ENCODE measurements around the gene NFS1. TPM values are rescaled to one million over a fixed set of nuclear protein-coding genes. Genes with fewer than 3 reads are reported as not detected.
"Not testable (repeated sequence)": the region's sequence is repeated elsewhere in the genome, so short reads cannot be mapped to it uniquely, and the experiment has no call there.

NFS1 gene
- total RNA-seq, 5 donors from 2014 or later (not counting 1 experiment from before 2014, with no cell fraction given): 17.7 to 33.5 (median 31.2) TPM

GRCh38 chr20:35713120-35713519, 14.0 kb upstream of the NFS1 start:
- peak overlapping the region; percentile 7 to 27 for H3K27ac Mint-ChIP-seq
- H3K9me3 Mint-ChIP-seq; DNase-seq; CTCF ChIA-PET; H3K27me3 ChIP-seq (replicated peaks in 1 of 2; ENCODE audit: control insufficient read depth in 2 of 2, extremely low read depth in 1 of 2, insufficient read depth in 2 of 2, low read length in 1 of 2); ATAC-seq (replicated peaks in 1 of 4); H3K27ac ChIP-seq (ENCODE audit: low read length); H3K27me3 Mint-ChIP-seq; H3K4me3 ChIP-seq (ENCODE audit: control insufficient read depth in 1 of 2, extremely low read depth in 1 of 2, low read length in 1 of 2); H3K9me3 ChIP-seq: not testable (repeated sequence)
- WGBS (ENCODE audit: insufficient coverage): 91% methylated on average over 3 of the region's 9 CpGs
- Histone ChIP-seq H3K36me3 (ENCODE audit: control insufficient read depth in 2 of 2, extremely low read depth in 1 of 2, insufficient read depth in 1 of 2, low read length in 1 of 2) (peaks cover 19 to 91% of the 10 kb centered on the region in 2 donors), H3K4me1 (ENCODE audit: control insufficient read depth in 1 of 2, extremely low read depth in 1 of 2, insufficient read depth in 2 of 2, low read length in 2 of 2) (peaks cover 2 to 31% of the 10 kb centered on the region in 2 experiments)
- peaks cover 57 to 69% (median 68%) of the 10 kb centered on the region in 3 donors for H3K4me1 Mint-ChIP-seq
- POLR2A ChIA-PET: interaction anchor here (0.5 to 1.2 kb wide), 6 partner anchors 16 to 65 kb away, joined by 3 to 9 read pairs (median 4); no protein-coding TSS in a partner anchor
- H3K4me3 Mint-ChIP-seq: peak overlapping the region in 2 of 3 donors; percentile 19 to 31
- H3K36me3 Mint-ChIP-seq: peaks cover 54% of the 10 kb centered on the region

DNA sequence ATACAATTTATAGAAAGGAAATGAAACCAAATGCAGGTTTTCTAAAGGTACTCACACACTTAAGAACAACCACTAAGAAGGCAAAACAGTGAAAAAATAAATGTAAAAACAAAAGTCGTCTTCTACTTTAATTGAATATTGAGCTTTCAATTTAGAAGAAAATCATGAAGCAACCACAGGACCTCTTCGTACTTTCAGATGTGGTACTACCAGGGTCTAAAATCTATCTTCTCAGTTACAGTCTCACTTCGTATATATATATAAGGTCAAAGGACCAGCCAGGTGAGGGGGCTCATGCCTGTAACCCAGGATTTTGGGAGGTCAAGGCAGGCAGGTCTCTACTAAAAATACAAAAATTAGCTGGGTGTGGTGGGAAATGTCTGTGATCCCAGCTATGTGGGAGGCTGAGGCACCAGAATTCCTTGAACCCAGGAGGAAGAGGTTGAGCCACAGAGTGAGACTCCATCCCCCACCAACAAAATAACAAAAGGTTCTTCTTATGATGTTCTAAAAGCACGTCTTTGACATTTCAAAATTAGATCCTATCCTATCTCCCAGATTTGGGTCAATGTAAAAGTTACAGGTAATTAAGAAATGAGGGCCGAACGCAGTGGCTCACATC, 12.5 kb upstream of the NFS1 start:
- CTCF ChIA-PET: interaction anchor here in 1 of 2 donors (0.6 to 1.3 kb wide), 4 partner anchors 8 to 264 kb away, joined by 3 to 4 read pairs (median 3); no protein-coding TSS in a partner anchor
- peak overlapping the region; percentile 39 to 47 (median 43) for H3K4me3 Mint-ChIP-seq
- H3K4me1 Mint-ChIP-seq: peaks cover 49 to 64% (median 61%) of the 10 kb centered on the region in 3 donors
- H3K27ac ChIP-seq (ENCODE audit: low read length): peak overlapping the region; percentile 35
- no peak for DNase-seq
- no peak overlapping the region for H3K4me3 ChIP-seq (ENCODE audit: control insufficient read depth in 1 of 2, extremely low read depth in 1 of 2, low read length in 1 of 2)
- peaks cover 53% of the 10 kb centered on the region for H3K36me3 Mint-ChIP-seq
- no CpG with 5 or more reads among the region's 6 CpGs for WGBS (ENCODE audit: insufficient coverage)
- H3K9me3 Mint-ChIP-seq: no peaks in the 10 kb centered on the region
- H3K27me3 Mint-ChIP-seq: no peaks in the 10 kb centered on the region
- H3K36me3 ChIP-seq (ENCODE audit: control insufficient read depth in 2 of 2, extremely low read depth in 1 of 2, insufficient read depth in 1 of 2, low read length in 1 of 2): peaks cover 14 to 90% of the 10 kb centered on the region in 2 donors
- POLR2A ChIA-PET: interaction anchor here (0.6 to 3.1 kb wide), 9 partner anchors 11 to 107 kb away, joined by 3 to 29 read pairs (median 5); partner anchors contain the start of gene RBM39 (in 1 of the 2)
- ATAC-seq (replicated peaks in 1 of 4): no peak
- no peaks in the 10 kb centered on the region for H3K27me3 ChIP-seq (replicated peaks in 1 of 2; ENCODE audit: control insufficient read depth in 2 of 2, extremely low read depth in 1 of 2, insufficient read depth in 2 of 2, low read length in 1 of 2)
- H3K27ac Mint-ChIP-seq: peak overlapping the region; percentile 78 to 79
- no peaks in the 10 kb centered on the region for H3K9me3 ChIP-seq
- peaks cover 2 to 26% of the 10 kb centered on the region in 2 experiments for H3K4me1 ChIP-seq (ENCODE audit: control insufficient read depth in 1 of 2, extremely low read depth in 1 of 2, insufficient read depth in 2 of 2, low read length in 2 of 2)

- H3K27me3 Mint-ChIP-seq: no peaks in the 10 kb centered on the region
- peak overlapping the region in 2 of 3 donors; percentile 43 to 47 for H3K4me3 Mint-ChIP-seq
- Histone ChIP-seq H3K27ac (ENCODE audit: low read length) (peak overlapping the region; percentile 35), H3K4me1 (ENCODE audit: control insufficient read depth in 1 of 2, extremely low read depth in 1 of 2, insufficient read depth in 2 of 2, low read length in 2 of 2) (peaks cover 2 to 22% of the 10 kb centered on the region in 2 experiments), H3K9me3 (no peaks in the 10 kb centered on the region), H3K4me3 (ENCODE audit: control insufficient read depth in 1 of 2, extremely low read depth in 1 of 2, low read length in 1 of 2) (no peak overlapping the region), H3K36me3 (ENCODE audit: control insufficient read depth in 2 of 2, extremely low read depth in 1 of 2, insufficient read depth in 1 of 2, low read length in 1 of 2) (peaks cover 14 to 89% of the 10 kb centered on the region in 2 donors), H3K27me3 (replicated peaks in 1 of 2; ENCODE audit: control insufficient read depth in 2 of 2, extremely low read depth in 1 of 2, insufficient read depth in 2 of 2, low read length in 1 of 2) (no peaks in the 10 kb centered on the region)
- POLR2A ChIA-PET: interaction anchor here (0.5 to 3.1 kb wide), 12 partner anchors 8 to 65 kb away, joined by 3 to 29 read pairs (median 4); partner anchors contain the start of gene RBM39 (in 1 of the 2)
- DNase-seq (no peak), ATAC-seq (replicated peaks in 1 of 4) (no peak)
- peak overlapping the region; percentile 78 to 79 for H3K27ac Mint-ChIP-seq
- H3K9me3 Mint-ChIP-seq: no peaks in the 10 kb centered on the region
- peaks cover 53% of the 10 kb centered on the region for H3K36me3 Mint-ChIP-seq
- H3K4me1 Mint-ChIP-seq: peaks cover 49 to 61% (median 59%) of the 10 kb centered on the region in 3 donors
- CTCF ChIA-PET: interaction anchor here in 1 of 2 donors (0.6 to 1.3 kb wide), 4 partner anchors 8 to 263 kb away, joined by 3 to 4 read pairs (median 3); no protein-coding TSS in a partner anchor
- whole genome bisulfite sequencing (ENCODE audit: insufficient coverage): no CpG with 5 or more reads among the region's 6 CpGs
These were observed 11.9 kb upstream of the NFS1 start for GRCh38 chr20:35710884-35711587.

DNA sequence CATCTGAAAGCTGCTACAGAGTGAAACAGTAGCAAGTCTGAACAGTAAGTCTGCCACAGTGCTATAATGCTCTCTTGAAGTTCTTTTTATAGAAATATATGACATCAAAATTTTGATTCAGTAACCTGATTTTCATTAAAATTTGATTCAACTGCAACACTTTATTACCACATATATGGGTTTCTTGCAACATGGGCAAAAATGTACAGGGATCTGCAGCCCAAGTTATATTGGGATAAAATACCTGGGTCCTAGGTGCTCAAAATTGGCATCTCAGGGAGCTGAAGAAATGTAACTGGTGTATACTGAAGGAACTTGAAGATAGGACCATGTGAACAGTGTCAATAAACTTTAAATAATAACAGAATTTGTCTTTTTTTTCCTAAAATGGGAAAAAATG, 10.9 kb upstream of the NFS1 start:
- H3K4me1 ChIP-seq (ENCODE audit: control insufficient read depth in 1 of 2, extremely low read depth in 1 of 2, insufficient read depth in 2 of 2, low read length in 2 of 2): peaks cover 2 to 18% of the 10 kb centered on the region in 2 experiments
- POLR2A ChIA-PET: interaction anchor here (0.5 to 3.1 kb wide), 12 partner anchors 8 to 113 kb away, joined by 3 to 29 read pairs (median 4); no protein-coding TSS in a partner anchor
- H3K36me3 ChIP-seq (ENCODE audit: control insufficient read depth in 2 of 2, extremely low read depth in 1 of 2, insufficient read depth in 1 of 2, low read length in 1 of 2): peaks cover 10 to 89% of the 10 kb centered on the region in 2 donors
- no peaks in the 10 kb centered on the region for H3K27me3 Mint-ChIP-seq
- no peaks in the 10 kb centered on the region for H3K9me3 ChIP-seq
- H3K4me3 ChIP-seq (ENCODE audit: control insufficient read depth in 1 of 2, extremely low read depth in 1 of 2, low read length in 1 of 2): no peak overlapping the region
- H3K36me3 Mint-ChIP-seq: peaks cover 55% of the 10 kb centered on the region
- ATAC-seq (replicated peaks in 1 of 4): no peak
- no peak overlapping the region for H3K27ac ChIP-seq (ENCODE audit: low read length)
- no peak overlapping the region for H3K27ac Mint-ChIP-seq
- no peaks in the 10 kb centered on the region for H3K27me3 ChIP-seq (replicated peaks in 1 of 2; ENCODE audit: control insufficient read depth in 2 of 2, extremely low read depth in 1 of 2, insufficient read depth in 2 of 2, low read length in 1 of 2)
- CTCF ChIA-PET: interaction anchor here (0.6 to 0.9 kb wide), 2 partner anchors 25 kb away, joined by 3 read pairs; no protein-coding TSS in a partner anchor
- H3K4me1 Mint-ChIP-seq: peaks cover 40 to 54% (median 53%) of the 10 kb centered on the region in 3 donors
- no peaks in the 10 kb centered on the region for H3K9me3 Mint-ChIP-seq
- no peak overlapping the region for H3K4me3 Mint-ChIP-seq
- DNase-seq: no peak

- ChIA-PET CTCF (no interaction called here), POLR2A (interaction anchor here (0.6 to 2.8 kb wide), 7 partner anchors 9 to 224 kb away, joined by 3 to 12 read pairs (median 4); no protein-coding TSS in a partner anchor)
- Mint-ChIP-seq H3K36me3 (peaks cover 61% of the 10 kb centered on the region), H3K27ac (peak overlapping the region; percentile 24 to 70), H3K4me3 (no peak overlapping the region), H3K9me3 (no peaks in the 10 kb centered on the region), H3K27me3 (no peaks in the 10 kb centered on the region), H3K4me1 (peaks cover 43 to 57% (median 54%) of the 10 kb centered on the region in 3 donors)
- no CpG with 5 or more reads among the region's 1 CpG for WGBS (ENCODE audit: insufficient coverage)
- Histone ChIP-seq H3K4me3 (ENCODE audit: control insufficient read depth in 1 of 2, extremely low read depth in 1 of 2, low read length in 1 of 2) (no peak overlapping the region), H3K27me3 (replicated peaks in 1 of 2; ENCODE audit: control insufficient read depth in 2 of 2, extremely low read depth in 1 of 2, insufficient read depth in 2 of 2, low read length in 1 of 2) (no peaks in the 10 kb centered on the region), H3K36me3 (ENCODE audit: control insufficient read depth in 2 of 2, extremely low read depth in 1 of 2, insufficient read depth in 1 of 2, low read length in 1 of 2) (peaks cover 9 to 90% of the 10 kb centered on the region in 2 donors), H3K4me1 (ENCODE audit: control insufficient read depth in 1 of 2, extremely low read depth in 1 of 2, insufficient read depth in 2 of 2, low read length in 2 of 2) (peaks cover 2 to 17% of the 10 kb centered on the region in 2 experiments), H3K27ac (ENCODE audit: low read length) (peak overlapping the region; percentile 24), H3K9me3 (no peaks in the 10 kb centered on the region)
- ATAC-seq (replicated peaks in 1 of 4) (no peak), DNase-seq (no peak)
These were observed 10.1 kb upstream of the NFS1 start for GRCh38 chr20:35709259-35709658.

- Mint-ChIP-seq H3K27ac (peak overlapping the region in 1 of 2 donors; percentile 60), H3K4me3 (no peak overlapping the region), H3K27me3 (no peaks in the 10 kb centered on the region), H3K9me3 (no peaks in the 10 kb centered on the region), H3K36me3 (peaks cover 65% of the 10 kb centered on the region), H3K4me1 (peaks cover 44 to 54% (median 50%) of the 10 kb centered on the region in 3 donors)
- no peaks in the 10 kb centered on the region for H3K27me3 ChIP-seq (replicated peaks in 1 of 2; ENCODE audit: control insufficient read depth in 2 of 2, extremely low read depth in 1 of 2, insufficient read depth in 2 of 2, low read length in 1 of 2)
- ATAC-seq (replicated peaks in 1 of 4): no peak
- ChIA-PET POLR2A (interaction anchor here (0.5 to 2.0 kb wide), 7 partner anchors 10 to 34 kb away, joined by 3 to 12 read pairs (median 5); partner anchors contain the start of gene RBM39 (in 1 of the 2)), CTCF (no interaction called here)
- no peak for DNase-seq
- H3K4me1 ChIP-seq (ENCODE audit: control insufficient read depth in 1 of 2, extremely low read depth in 1 of 2, insufficient read depth in 2 of 2, low read length in 2 of 2): peaks cover 0 to 17% of the 10 kb centered on the region in 2 experiments
- no peak overlapping the region for H3K4me3 ChIP-seq (ENCODE audit: control insufficient read depth in 1 of 2, extremely low read depth in 1 of 2, low read length in 1 of 2)
- peaks cover 7 to 91% of the 10 kb centered on the region in 2 donors for H3K36me3 ChIP-seq (ENCODE audit: control insufficient read depth in 2 of 2, extremely low read depth in 1 of 2, insufficient read depth in 1 of 2, low read length in 1 of 2)
- H3K27ac ChIP-seq (ENCODE audit: low read length): no peak overlapping the region
- WGBS (ENCODE audit: insufficient coverage): no CpG with 5 or more reads among the region's 1 CpG
- no peaks in the 10 kb centered on the region for H3K9me3 ChIP-seq
These were observed 9.3 kb upstream of the NFS1 start for GRCh38 chr20:35708502-35708901.
